Effector memory CD4-positive, alpha-beta T cell (primary cell): ENCODE data around the gene CARD11.

Experiments
- DNase-seq, 3 donors: peaks; one replicate each; pipeline ENCODE4 v3.0.0-alpha.2; 2020
- H3K27ac ChIP-seq: 2 replicates; pipeline ENCODE4 v1.7.0; 2013; ENCODE audit warnings: mild to moderate bottlenecking, low read length, moderate library complexity; ENCODE audit not compliant: insufficient read depth, poor library complexity, severe bottlenecking
- H3K27me3 ChIP-seq: replicated peaks from 2 replicates; pipeline ENCODE4 v1.7.0; 2013; ENCODE audit warnings: mild to moderate bottlenecking, low read length; ENCODE audit not compliant: insufficient read depth, control insufficient read depth, poor library complexity, severe bottlenecking
- H3K36me3 ChIP-seq: 2 replicates; pipeline ENCODE4 v1.7.0; 2013; ENCODE audit warnings: mild to moderate bottlenecking, low read length, moderate library complexity; ENCODE audit not compliant: control insufficient read depth, insufficient read depth
- H3K4me1 ChIP-seq: 2 replicates; pipeline ENCODE4 v1.7.0; 2013; ENCODE audit warnings: low read length, mild to moderate bottlenecking; ENCODE audit not compliant: control insufficient read depth, insufficient read depth, poor library complexity, severe bottlenecking
- H3K4me3 ChIP-seq: 2 replicates; pipeline ENCODE4 v1.7.0; 2013; ENCODE audit warnings: low read length, low read depth, mild to moderate bottlenecking; ENCODE audit not compliant: insufficient read depth, poor library complexity, severe bottlenecking
- H3K9me3 ChIP-seq: 2 replicates; pipeline ENCODE4 v1.7.0; 2013; ENCODE audit warnings: mild to moderate bottlenecking, low read length, moderate library complexity; ENCODE audit not compliant: control insufficient read depth

CARD11 gene

GRCh38 chr7:2979951-2980350 lies 63.7 kb downstream of the CARD11 start:
- peaks cover 30% of the 10 kb centered on the region for H3K4me1 ChIP-seq
- no peak for DNase-seq
- no peak overlapping the region for H3K27ac ChIP-seq
- no peaks in the 10 kb centered on the region for H3K27me3 ChIP-seq
- H3K4me3 ChIP-seq, result no peak overlapping the region
- peaks cover 13% of the 10 kb centered on the region for H3K36me3 ChIP-seq
- H3K9me3 ChIP-seq, result no peaks in the 10 kb centered on the region

DNA sequence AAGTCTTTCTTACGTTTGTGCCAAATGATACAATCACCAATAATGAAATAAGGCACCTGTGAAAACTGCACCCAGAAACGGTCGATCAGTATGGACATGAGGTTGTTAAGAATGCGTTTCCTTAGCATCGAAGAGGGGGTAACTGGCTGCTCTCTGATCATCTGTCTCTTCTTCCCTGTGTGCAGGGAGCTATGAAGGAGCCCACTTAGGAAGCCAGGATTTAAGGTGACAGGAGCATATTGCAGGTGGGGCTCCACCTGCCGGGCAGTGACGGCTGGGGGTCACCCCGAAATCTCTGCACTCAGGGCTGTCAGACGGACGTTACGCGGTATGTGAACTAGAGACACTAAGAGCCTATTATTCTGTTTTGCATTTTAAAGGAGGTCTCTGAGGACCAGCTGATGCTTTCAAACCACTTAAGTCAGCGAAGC lies 64.5 kb downstream of the CARD11 start:
- H3K9me3 ChIP-seq, result no peaks in the 10 kb centered on the region
- peak overlapping the region; percentile 10 for H3K4me3 ChIP-seq
- peak overlapping the region; percentile 21 for H3K27ac ChIP-seq
- peaks cover 30% of the 10 kb centered on the region for H3K4me1 ChIP-seq
- peaks cover 20% of the 10 kb centered on the region for H3K36me3 ChIP-seq
- H3K27me3 ChIP-seq, result no peaks in the 10 kb centered on the region
- DNase-seq, result no peak

DNA sequence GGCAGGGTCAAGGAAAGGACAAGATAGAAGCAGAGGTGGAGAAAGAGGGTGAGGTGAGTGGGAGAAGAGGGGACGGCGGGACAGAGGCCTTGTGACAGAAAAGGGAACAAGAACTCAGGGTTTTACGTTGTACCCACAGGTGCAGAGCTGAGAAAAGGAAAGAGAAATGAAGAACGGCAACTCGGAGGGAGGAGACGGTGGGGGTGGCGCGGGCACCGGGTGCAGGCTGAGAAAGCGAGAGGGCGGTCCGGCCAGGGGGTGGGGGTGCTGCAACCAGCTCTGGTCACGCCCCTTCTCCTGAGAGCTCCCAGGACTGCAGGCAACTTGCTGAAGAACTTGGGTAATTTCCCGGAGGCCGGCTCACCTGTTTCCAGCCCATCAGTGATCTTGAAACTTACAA lies 65.3 kb downstream of the CARD11 start:
- DNase-seq, result peak; percentile 17 to 42 (median 39)
- H3K36me3 ChIP-seq, result peaks cover 23% of the 10 kb centered on the region
- peaks cover 30% of the 10 kb centered on the region for H3K4me1 ChIP-seq
- peak overlapping the region; percentile 5 for H3K4me3 ChIP-seq
- no peaks in the 10 kb centered on the region for H3K27me3 ChIP-seq
- peak overlapping the region; percentile 26 for H3K27ac ChIP-seq
- no peaks in the 10 kb centered on the region for H3K9me3 ChIP-seq

GRCh38 chr7:2975821-2976371 lies 67.8 kb downstream of the CARD11 start:
- H3K4me3 ChIP-seq, result no peak overlapping the region
- no peaks in the 10 kb centered on the region for H3K9me3 ChIP-seq
- no peak for DNase-seq
- H3K36me3 ChIP-seq, result peaks cover 24% of the 10 kb centered on the region
- H3K27me3 ChIP-seq, result no peaks in the 10 kb centered on the region
- H3K27ac ChIP-seq, result no peak overlapping the region
- peaks cover 21% of the 10 kb centered on the region for H3K4me1 ChIP-seq

- H3K36me3 ChIP-seq, result peaks cover 18% of the 10 kb centered on the region
- no peak overlapping the region for H3K4me3 ChIP-seq
- H3K27me3 ChIP-seq, result no peaks in the 10 kb centered on the region
- H3K9me3 ChIP-seq, result no peaks in the 10 kb centered on the region
- peaks cover 7% of the 10 kb centered on the region for H3K4me1 ChIP-seq
- DNase-seq, result no peak
- H3K27ac ChIP-seq, result no peak overlapping the region
Observed at GRCh38 chr7:2974093-2974819, 69.4 kb downstream of the CARD11 start.

DNA sequence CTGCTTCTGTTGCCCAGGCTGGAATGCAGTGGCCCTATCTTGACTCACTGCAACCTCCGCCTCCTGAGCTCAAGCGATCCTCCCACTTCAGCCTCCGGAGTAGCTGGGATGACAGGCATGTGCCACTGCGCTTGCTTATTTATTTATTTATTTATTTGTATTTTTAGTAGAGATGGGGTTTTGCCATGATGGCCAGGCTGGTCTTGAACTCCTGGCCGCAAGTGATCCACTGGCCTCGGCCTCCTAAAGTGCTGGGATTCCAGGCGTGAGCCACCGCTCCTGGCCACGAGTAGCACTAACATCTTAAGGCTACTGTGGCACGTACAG lies 70.9 kb downstream of the CARD11 start:
- no peak overlapping the region for H3K4me3 ChIP-seq
- no peak for DNase-seq
- no peaks in the 10 kb centered on the region for H3K4me1 ChIP-seq
- H3K27me3 ChIP-seq, result no peaks in the 10 kb centered on the region
- H3K9me3 ChIP-seq, result no peaks in the 10 kb centered on the region
- no peak overlapping the region for H3K27ac ChIP-seq
- peaks cover 28% of the 10 kb centered on the region for H3K36me3 ChIP-seq

DNA sequence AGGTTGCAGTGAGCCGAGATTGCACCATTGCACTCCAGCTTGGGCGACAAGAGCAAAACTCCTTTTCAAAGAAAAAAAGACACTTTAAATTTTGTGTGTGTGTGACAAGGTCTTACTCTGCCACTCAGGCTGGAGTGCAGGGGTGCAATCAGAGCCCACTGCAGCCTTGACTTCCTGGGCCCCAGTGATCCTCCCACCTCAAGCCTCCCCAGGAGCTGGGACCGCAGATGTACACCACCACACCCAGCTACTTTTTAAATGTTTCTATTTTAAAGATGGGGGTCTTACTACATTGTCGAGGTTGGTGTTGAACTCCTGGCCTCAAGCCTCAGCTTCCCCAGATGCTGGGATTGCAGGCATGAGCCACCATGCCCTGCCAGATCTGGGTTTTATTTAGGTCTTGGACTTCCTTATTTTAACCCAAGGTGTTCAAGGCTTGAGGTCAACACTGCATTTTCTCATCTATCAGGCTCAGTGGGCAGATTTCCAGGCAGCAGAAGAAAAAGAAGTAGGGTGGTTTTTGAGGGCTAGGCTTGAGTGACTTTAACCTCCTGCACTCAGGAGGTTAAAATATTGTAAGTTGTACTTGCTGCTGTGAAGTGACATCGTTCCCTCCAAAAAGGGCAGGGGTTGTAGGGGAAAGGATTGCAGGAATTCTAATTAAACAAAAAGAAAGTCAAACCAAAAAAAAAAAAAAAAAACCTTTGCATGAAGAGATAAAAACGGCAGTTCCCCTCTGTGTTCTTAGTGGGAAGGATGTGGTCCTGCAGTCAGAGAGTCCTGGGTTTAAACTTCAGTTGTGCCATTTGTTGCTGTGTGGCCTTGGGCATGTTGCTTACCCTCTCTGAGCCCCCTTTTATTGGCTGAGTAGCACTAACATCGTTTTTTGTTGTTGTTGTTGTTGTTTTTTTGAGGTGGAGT lies 71.5 kb downstream of the CARD11 start:
- Histone ChIP-seq H3K27me3 (no peaks in the 10 kb centered on the region), H3K27ac (no peak overlapping the region), H3K4me3 (no peak overlapping the region), H3K36me3 (peaks cover 32% of the 10 kb centered on the region), H3K4me1 (no peaks in the 10 kb centered on the region), H3K9me3 (no peaks in the 10 kb centered on the region)
- DNase-seq, result no peak

DNA sequence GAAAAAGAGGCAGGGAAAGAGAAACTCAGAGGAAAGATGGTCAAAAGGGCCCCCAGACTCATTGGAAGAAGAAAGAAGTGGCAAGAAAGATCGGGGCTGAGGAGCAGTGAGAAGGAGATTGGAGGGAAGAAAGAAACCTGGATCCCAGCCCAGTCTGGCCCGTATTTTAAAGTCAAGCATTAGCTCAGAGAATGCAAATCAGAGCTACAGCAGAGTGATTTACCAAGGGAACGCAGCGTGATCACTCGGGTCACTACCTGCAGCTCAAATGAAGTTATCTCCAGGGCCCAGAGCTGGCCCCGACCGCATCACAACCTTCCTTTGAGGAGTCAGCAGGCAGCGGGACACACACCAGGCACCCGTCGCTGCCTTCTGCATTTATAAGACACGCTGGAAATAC lies 72.8 kb downstream of the CARD11 start:
- no peak overlapping the region for H3K4me3 ChIP-seq
- H3K27me3 ChIP-seq, result no peaks in the 10 kb centered on the region
- DNase-seq, result no peak
- no peak overlapping the region for H3K27ac ChIP-seq
- peaks cover 35% of the 10 kb centered on the region for H3K36me3 ChIP-seq
- H3K9me3 ChIP-seq, result peaks cover 10% of the 10 kb centered on the region
- no peaks in the 10 kb centered on the region for H3K4me1 ChIP-seq

DNA sequence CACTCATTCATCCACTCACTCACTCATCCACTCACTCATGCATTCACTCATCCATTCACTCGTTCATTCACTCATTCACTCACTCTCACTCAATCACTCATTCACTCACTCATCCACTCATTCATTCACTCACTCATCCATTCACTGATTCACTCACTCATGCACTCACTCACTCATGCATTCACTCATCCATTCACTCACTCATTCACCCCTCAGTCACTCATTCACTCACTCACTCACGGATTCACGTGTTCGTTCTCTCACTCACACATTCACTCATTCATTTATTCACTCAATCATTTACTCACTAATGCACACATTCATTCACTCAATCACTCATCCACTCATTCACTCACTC lies 73.4 kb downstream of the CARD11 start:
- no peak for DNase-seq
- Histone ChIP-seq H3K9me3 (peaks cover 15% of the 10 kb centered on the region), H3K27me3 (no peaks in the 10 kb centered on the region), H3K4me3 (no peak overlapping the region), H3K36me3 (peaks cover 38% of the 10 kb centered on the region), H3K4me1 (no peaks in the 10 kb centered on the region), H3K27ac (no peak overlapping the region)
